Activated CD4-positive, alpha-beta T cell treated with anti-CD3 and anti-CD28 coated beads, Interleukin-2, amount 50 U/mL, for 48 hours (primary cell): Measurements from ENCODE around the gene TPBGL.
A peak's percentile ranks its signal among the peaks of the same experiment; 100 is the strongest.
"Not testable (repeated sequence)": the region's sequence is repeated elsewhere in the genome, so short reads cannot be mapped to it uniquely, and the experiment has no call there.

Experiments used
- DNase-seq, 2 experiments: peaks; one replicate each; pipeline ENCODE4 v3.0.0-alpha.2; 2020

TPBGL gene

DNA sequence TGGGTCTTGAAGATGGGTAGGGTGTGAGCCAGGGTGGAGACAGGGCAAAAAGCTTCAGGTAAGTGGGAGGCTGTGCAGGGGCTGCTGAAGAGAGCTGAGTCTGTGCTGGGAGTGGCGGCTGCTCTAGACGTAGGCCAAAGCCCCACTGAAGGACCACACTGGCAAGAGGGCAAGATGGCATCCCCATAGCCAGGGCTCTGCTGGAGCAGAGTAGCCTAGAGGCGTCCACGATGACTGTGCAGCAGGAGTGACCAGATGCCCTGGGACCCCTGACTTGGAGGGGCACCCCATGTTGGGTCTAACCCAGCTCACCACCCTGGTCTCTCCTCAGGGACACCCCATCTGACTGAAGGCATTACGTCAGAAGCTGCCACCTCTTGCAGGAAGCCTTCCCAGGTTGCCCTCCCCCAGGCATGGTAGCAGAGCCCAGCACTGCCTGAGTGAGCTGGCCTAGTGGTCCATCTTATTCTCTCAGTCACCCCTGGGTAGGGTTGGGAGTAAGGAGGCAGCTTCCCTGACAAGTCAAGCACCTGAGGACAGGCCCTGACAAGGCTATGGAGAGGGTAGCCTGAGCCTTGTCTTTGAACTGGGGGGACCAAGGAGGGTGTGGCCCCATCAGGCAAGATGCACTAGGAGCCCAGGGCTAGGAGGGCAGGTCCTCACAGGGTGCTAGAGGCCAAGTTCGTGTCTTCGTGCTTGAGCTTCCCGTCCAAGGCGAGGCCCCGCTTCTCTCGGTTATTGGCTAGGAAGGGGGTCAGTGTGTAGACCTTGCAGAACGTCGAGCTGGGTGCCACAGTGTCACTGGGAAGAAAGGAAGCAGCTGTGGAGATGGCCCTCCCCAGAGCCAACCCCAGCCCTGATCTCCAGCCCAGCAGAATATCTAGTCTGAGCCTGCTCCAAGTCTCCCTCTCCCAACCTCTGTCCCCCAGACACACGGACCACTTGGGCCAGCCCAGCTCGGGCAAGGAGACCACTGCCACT lies 33.1 kb downstream of the TPBGL start:
- DNase-seq = no peak

DNA sequence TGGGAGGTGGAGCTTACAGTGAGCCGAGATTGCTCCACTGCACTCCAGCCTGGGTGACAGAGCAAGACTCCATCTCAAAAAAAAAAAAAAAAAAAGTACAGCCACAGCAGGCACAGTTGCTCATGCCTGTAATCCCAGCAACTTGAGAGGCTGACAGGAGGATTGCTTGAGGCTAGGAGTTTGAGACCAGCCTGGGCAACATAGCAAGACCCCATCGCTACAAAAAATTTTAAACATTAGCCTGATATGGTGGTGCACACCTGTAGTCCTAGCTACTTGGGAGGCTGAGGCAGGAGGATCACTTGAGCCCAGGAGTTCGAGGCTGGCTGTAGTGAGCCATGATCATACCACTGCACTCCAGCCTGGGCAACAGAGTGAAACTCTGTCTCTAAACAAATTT lies 34.1 kb downstream of the TPBGL start:
- not testable (repeated sequence) for DNase-seq

DNA sequence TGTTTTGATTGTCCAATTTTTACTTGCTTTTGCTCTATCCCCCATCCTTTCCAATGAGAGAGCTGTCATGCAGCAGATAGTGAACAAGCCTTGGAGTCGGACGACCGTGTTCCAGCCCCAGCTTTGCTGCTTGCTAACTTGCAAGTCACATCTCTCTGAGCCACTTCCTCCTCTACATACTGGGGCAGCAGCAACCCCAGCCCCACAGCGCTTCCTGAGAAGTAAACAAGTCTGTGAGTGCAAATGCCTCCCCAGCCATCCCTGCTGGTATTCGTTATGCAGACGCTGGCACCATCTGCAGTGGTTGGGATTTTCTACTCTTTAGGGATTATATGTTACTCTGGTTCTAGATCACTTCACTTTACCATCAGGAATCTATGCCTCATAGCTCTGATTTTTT lies 35.0 kb downstream of the TPBGL start:
- DNase-seq = peak; percentile 50 to 62

DNA sequence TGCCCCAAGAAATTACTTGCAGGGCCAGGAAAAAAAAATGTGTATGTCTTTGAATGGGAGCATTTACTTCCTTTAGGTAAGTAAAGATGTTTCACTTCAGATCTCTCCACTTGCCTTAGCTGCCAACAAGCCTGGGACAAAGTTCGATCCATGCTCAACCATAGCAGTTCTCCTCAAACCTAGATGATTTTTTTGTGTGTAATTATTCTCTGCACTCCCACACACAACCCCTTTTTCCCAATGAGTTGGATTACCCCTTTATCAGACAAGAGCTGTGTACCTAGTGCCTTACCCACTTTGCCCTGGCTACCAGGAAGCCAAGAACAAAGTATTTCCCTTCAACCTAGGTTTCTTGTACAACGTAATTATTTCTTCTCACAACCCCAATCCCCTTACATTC lies 35.6 kb downstream of the TPBGL start:
- no peak for DNase-seq

DNA sequence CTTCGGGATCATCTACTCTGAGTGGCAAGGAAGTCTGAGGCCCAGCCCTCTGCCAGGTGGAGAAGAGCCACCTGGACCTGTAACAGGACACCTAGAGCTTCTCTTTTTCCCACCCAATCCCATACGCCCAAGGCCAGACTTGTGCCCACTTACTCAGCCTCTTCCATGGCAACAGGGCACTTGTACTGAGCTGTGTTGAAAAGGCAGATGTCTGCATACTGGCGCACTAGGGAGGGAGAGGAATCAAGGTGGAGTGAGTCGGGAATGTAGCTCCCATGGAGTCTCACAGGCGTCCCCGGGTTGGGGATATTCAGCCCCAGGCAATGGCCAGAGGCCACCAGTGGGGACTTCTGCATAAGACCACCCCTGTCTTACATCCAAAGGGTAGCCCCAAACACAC lies 36.1 kb downstream of the TPBGL start:
- DNase-seq = no peak

DNA sequence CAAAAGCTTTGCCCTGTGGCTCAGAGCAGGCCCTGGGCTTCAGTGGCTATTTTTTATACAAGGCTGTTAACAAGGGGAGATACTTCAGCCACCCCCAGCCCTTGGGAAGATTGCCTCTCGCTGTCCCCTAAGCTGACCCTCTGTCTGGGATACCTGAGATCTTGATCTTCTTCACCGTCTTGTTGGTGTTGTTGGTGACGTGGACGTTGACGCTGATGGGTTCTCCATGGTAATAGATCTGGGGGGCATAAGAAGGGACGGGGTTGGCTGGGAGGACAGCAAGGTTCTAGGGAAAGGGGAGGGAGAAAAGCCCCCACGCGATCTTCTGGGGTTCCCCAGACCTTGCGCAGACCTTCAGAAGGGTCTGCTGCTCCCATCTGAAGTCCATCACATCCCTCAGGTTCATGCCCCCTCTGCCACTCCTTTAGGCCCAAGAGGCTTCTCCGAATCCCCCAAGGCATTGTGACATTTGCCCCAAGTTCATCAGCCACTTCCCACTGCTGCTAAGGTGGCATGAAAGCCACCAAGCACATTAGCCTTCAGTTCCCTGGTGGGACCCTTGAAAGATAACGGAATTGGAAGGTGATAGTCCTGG lies 36.7 kb downstream of the TPBGL start:
- no peak for DNase-seq

DNA sequence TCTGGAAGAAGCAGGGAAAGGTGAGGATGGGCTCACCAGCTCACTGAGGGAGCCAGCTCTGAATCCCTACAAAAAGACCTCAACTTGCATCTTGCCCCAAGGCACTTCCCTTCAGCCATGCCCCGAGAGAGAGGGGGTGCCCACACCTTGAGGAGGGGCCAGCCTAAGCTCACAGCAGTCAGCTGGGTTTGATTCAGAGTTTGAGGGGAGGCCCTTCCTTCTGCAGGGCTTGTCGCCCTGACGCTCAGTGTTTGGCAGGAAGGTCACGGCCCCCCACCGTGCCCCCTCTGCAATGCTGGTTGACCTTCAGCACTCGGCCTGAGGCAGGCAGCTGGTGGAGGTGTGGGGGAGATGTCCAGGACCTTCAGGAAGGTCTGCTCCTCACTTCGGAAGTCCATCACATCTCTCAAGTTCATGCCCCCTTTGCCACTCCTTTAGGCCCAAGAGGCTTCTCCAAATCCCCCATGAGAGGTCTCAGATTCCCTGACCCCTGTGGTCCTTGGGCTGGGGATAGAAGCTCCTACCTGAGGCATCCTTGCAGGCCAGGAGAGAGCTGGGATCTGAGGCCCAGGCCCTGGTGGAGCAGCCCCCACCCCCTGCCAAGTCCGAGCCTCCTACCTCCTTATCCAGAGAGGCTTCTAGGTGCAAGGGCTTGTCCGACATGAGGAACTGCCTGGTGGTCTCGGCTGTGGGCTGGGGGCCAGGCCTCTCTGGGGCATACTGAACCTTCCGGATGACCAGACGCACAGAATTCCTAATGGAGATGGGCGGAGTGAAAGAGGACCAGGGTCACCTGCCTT lies 37.6 kb downstream of the TPBGL start:
- no peak for DNase-seq

DNA sequence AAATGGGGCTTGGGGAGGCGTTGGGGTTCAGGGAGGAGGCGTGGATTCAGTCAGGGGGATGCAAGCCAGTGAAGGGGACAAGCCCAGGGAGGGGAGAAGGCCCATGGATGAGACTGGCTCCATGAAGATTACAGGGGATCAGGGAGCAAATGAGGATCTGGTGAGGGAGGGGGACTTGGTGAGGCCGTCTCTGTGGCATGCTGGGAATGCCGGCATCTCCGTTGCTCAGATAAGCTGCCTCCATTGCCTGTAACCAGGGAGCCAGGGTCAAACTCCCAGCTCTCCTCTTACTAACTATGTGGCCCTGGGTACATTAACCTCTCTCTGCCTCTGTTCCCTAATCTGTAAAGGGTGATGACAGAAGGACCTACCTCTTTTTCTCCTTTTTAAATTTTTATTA lies 38.7 kb downstream of the TPBGL start:
- DNase-seq = no peak

DNA sequence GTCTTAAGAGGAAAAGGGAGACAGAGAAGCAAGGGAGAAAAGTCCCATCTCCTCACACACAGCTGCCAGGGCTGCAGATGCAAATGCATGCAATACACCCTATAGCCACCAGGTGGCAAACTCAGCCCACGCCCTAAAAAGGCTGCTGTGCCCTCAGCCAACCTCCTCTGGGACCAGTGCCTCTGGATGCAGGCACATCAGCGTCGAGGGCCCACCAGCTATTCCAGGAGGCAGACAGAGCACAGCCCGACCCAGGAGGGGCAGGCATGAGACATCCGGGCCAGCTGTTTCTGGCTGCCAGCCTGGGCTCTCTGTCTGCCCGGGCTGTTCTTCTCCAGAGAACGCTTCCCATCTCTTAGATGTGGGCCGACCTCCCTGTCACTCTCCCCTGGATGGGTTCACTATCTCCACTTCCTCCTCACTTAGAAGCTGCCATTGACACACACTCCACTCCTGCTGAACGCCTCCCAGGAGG lies 39.7 kb downstream of the TPBGL start:
- peak; percentile 78 to 85 for DNase-seq

DNA sequence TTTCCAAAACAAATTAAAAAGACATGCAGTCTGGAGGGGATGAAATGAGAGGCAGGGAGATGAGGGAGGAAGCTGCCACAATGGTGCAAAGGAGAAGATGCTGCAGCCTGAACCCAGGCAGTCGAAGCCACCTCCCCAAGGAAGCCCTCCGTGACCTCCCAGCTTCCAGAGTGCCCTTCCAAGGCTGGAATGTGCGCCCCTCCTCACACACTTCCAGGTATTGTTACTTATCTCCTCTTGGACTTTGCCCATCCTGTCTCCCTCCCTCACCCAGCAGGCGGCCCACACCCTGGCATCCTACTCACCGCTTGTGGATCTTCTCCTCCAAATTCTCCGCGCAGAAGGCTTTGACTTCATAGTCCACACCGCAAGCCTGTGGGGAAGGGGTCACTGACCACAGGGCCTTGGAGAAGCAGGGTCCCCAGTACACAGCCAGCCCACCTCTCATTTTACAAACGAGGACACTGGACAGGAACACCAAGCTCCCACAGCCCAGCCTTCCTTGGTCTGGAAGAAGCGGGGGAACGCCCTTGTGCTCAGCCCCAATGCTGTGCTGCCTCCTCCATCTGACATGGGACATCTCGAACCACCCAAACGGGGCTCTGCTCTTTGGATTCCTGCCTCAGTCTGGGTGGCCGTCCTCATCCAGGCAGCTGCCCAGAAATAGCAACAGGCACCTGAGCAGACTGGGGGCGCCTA lies 40.3 kb downstream of the TPBGL start:
- DNase-seq = no peak

DNA sequence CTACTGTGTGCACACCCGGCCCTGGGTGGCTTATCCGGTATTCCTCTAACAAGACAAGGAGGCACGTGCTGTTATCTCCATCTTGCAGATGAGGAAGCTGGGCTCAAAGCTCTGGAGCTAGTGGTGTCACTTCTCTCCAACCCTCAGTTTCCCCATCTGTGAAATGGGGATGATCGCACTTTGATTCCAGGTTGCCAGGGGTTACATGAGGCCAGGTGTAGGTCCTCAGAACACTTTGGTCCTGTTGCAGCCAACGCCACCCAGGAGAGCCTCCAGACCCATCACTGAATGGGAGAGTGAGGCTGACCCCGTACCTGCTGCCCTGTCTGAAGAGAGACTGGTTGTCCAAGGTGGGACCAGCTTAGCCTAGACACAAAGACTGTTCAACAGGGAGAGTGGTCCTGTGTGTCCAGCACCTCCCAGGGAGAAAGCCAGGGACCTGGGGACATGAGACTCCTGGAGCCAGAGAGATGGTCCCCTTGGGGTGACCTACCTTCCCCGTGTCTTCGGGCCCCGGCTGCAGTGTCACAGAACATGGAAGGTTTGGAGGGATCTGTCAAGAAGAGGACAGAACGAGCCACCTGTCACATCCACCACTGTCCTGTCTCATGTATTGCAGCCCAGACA lies 41.0 kb downstream of the TPBGL start:
- DNase-seq = no peak

DNA sequence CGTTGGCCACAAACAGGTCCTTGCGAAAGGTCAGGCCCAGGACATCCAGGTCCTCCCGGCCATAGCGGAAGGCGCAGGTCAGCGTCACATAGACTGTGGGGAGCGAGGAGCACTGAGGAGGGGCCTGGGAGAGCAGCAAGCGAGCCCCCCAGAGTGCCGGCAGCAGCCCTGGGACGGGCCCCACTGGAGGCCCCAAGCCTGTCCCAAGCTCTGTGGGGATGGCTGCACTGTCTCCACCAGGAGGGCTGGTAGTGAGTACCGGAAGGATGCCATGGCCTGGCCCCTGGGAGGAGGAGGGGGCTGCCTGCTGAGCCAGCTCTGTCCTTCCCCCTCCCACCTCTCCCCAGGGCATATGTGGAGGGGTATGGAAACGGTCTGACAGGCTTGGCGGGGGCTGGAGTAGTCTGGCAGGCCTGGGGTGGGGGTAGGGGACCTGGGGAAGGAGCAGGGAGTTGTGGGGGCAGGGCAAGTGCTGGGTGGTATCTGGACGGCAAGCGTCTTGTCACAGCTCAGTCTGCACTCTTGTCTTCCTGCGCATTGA lies 42.9 kb downstream of the TPBGL start:
- DNase-seq = no peak

DNA sequence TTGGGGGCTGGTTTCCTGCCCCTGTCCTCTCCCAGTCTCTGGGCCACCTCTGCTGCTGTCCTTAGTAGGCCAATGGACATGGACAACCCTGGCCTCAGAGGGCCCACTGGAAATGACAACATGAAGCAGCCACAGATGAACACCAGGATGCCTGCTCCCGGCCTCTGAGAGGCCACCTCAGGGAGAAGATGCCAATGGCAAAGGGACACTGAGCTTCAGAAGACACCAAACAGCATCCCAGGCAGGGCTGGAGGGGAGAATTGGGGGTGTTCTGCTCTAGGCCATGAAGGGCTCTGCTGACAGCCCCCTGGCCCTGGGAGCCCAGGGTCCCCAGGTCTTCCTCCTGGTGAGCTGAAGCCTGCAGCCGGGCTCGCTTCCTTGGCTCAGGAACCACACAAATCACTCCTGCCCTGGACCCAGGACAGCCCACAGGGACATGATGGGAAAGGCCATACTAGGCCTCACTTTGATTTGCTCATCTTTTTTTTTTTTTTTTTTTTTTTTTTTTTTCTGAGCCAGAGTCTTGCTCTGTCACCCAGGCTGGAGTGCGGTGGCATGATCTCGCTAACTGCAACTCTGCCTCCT lies 45.3 kb downstream of the TPBGL start:
- DNase-seq = no peak

DNA sequence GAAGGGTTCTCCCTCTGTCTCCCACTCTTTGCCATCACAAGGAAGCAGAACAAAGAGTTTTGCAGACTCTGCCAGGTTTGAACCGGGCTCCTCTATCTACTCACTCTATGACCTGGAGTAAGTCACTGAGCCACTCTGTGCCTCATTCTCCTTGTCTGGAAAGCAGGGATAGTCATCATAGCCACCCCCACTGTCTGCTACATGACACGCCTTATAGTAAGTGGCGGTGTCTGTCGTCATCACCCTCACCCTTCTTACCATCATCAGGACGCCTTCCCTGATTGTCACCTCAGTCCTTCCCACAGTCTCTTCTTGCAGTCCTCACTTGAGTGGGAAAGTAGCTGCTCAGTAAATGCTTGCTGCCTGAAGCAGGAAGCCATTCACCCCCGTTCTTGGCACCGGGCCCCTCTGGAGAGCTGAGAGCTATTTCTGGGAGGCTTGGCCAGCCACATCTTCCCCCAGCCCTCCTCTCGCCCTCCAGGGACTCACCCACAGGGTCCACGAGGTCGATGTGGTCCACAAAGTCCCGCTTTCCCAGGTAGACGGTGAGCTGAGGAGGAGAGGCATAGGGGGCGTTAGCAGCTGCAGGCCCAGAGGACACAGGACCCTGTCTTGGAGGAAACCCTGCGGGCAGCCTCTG lies 46.4 kb downstream of the TPBGL start:
- no peak for DNase-seq

DNA sequence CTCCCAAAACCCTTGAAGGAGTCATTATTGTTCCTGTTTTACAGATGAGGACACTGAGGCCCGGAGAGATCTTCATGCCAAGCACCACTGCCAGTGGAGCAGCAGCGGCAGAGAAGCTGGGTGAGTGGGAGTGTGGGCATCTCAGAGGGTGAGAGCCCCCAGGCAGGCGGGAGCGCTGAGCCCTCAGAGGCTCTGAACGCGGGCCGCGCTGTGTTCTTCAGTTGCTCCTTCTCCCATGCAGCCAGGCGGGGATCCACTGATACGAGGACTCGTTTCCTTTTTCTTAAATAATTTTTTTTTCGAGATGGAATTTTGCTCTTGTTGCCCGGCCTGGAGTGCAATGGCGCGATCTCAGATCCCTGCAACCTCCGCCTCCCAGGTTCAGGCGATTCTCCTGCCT lies 47.0 kb downstream of the TPBGL start:
- DNase-seq = no peak

DNA sequence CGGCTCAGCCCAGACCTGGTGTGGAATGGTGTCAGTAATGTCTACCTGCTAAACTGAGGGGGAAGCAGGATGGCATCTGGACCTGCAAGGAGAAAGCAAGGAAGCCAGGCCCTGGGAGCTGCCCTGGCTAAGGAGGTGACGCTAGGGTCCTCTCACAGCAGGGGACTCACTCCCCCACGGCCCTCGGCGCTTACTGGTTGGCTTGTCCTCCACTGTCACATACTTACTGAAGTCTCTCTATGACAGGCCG lies 48.9 kb downstream of the TPBGL start:
- DNase-seq = no peak

DNA sequence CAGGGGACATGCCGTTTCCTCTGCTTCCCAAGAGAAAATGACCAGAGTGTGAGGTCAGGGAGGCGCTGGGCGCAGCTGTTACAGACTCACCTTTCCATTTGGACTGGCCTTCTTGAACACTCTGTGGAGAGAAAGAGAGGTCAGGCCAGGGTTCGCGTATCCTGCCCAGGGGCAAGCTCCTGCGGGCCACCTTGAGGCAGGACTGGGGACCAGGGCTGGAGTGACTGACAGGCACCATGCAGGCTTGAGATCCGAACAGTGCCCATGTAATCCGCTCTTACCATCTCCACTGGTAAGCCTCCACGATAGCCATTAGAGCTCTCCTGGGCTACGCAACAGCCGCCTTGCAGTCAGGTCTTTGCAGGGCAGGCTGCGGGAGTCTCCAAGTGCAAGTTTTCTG lies 49.3 kb downstream of the TPBGL start:
- no peak for DNase-seq

DNA sequence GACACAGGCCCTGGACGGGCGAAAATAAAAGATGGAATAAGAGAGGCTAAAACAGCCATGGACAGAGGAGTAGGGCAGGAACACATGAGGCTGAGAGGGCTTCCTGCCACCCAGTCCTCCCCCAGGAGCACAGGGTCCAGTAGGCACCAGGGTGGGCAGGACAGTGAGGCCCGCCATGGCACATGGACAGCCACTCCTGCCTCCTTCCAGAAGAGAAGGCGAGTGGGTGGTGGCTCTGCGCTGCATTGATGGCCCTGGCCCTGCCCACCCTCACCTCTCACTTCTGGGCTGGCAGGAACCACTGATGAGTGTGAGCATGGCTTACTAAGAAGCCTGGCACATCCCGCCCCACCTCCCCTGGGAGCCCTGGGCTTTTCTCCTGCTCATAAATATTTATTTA lies 51.2 kb downstream of the TPBGL start:
- no peak for DNase-seq

DNA sequence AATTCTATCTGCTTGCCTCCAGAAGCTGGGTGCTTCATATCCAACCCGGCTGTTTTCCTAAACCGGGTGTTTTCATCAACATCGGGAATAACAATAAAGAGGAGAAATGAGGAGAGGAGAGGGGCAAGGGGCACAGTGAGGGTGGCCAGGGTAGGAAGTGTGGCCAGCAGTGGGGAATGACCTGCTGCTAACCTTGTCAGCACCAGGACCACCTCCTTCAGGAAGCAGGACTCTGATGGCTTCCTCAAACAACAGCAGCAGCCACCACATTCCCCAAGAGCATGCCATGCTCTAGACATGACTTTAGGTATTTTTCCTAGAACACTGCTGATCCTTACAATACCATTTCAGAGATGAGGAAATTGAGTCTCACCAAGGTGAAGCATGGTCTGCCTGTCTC lies 52.4 kb downstream of the TPBGL start:
- no peak for DNase-seq
